ENCODE data around the gene ATG12. TPM values are rescaled to one million over a fixed set of nuclear protein-coding genes. Genes with fewer than 3 reads are reported as not detected.

The ATG12 gene
- total RNA-seq, 4 donors from 2014 or later: 22.8 to 52.5 (median 24.7) TPM

DNA sequence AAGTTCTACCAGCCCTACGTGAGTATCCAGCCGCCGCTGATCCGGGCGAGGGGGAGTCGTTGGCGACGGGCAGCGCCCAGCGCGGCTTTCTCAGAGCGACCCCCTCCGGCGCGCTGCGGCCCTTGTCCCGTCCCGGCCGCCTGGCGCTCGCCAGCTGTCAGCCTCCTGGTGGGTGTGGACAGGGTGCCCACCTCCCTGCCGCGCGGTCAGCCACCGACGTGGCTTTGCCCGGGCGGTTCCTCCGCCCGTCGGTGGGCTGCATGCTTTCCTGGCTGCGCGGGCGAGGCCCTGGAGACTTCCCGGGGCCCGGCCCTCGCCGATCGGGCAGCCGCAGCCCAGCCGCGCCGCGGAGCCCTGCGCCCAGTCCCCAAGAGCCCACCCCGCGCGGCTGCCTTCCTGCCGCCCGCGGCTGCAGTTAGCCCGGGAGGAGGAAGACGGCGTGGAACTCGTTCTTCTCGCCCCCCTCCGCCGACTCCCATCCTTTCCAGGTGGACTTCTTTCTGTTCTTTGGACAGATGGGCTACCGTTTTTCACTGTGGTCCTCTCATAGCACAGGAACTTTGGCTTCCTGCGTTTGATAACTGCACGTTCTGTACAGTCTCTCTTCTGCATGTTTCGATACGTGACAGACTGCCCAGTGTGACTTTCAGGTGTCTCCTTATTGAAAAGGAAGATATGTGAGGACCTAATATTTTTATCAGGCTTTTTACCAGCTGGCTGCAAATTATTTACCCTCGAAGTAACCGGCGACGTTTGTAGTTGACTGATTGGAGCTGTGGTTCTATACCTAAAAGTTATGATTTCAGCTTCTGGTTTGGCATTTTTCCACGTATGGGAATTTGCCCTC lies 947 bp upstream of the ATG12 start:
- WGBS: under 1% methylated on average over 34 of the region's 68 CpGs
- Histone ChIP-seq H3K36me3 (peaks cover 2% of the 10 kb centered on the region), H3K4me1 (peaks cover 61% of the 10 kb centered on the region), H3K9me3 (no peaks in the 10 kb centered on the region), H3K4me3 (peak overlapping the region; percentile 94), H3K27ac (peak overlapping the region; percentile 96), H3K27me3 (no peaks in the 10 kb centered on the region)
- no peak for DNase-seq (ENCODE audit: low spot score in 2 of 2)
- TF ChIP-seq POLR2AphosphoS5 (IDR thresholded peaks at IDR 0.05) (no peak), POLR2A (IDR thresholded peaks at IDR 0.05) (no peak), EP300 (IDR thresholded peaks at IDR 0.05) (no peak)
- TF ChIP-seq, protein P1, sequence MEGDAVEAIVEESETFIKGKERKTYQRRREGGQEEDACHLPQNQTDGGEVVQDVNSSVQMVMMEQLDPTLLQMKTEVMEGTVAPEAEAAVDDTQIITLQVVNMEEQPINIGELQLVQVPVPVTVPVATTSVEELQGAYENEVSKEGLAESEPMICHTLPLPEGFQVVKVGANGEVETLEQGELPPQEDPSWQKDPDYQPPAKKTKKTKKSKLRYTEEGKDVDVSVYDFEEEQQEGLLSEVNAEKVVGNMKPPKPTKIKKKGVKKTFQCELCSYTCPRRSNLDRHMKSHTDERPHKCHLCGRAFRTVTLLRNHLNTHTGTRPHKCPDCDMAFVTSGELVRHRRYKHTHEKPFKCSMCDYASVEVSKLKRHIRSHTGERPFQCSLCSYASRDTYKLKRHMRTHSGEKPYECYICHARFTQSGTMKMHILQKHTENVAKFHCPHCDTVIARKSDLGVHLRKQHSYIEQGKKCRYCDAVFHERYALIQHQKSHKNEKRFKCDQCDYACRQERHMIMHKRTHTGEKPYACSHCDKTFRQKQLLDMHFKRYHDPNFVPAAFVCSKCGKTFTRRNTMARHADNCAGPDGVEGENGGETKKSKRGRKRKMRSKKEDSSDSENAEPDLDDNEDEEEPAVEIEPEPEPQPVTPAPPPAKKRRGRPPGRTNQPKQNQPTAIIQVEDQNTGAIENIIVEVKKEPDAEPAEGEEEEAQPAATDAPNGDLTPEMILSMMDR (IDR thresholded peaks at IDR 0.05): peak in 1 of 2 donors; percentile 20

DNA sequence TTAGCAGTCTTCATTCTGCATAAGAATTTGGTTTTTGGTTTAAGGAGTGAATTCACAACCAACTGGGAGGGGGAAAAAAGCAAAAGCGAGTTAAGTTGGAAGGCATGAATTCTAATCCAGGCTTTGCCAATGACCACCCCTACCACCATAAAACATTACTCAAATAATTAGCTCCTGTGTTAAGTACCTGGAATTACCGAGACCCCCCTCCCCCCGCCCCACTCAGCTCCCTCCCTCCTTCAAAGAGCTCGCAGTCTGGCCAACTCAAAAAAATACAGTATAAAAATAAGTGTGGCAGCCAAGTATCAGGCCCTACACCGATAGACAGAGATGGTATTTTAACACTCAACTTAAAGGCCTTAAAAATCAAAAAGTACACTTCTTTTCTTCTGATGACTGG lies 492 bp downstream of the ATG12 start:
- no peak for DNase-seq (ENCODE audit: low spot score in 2 of 2)
- Histone ChIP-seq H3K4me1 (peaks cover 56% of the 10 kb centered on the region), H3K4me3 (peak overlapping the region; percentile 94), H3K27me3 (no peaks in the 10 kb centered on the region), H3K27ac (peak overlapping the region; percentile 96), H3K9me3 (no peaks in the 10 kb centered on the region), H3K36me3 (peaks cover 13% of the 10 kb centered on the region)
- under 1% methylated on average over 5 of the region's 5 CpGs for WGBS
- TF ChIP-seq EP300 (IDR thresholded peaks at IDR 0.05): no peak
- TF ChIP-seq, protein P1 (IDR thresholded peaks at IDR 0.05): no peak
- no peak for TF ChIP-seq POLR2AphosphoS5 (IDR thresholded peaks at IDR 0.05)

DNA sequence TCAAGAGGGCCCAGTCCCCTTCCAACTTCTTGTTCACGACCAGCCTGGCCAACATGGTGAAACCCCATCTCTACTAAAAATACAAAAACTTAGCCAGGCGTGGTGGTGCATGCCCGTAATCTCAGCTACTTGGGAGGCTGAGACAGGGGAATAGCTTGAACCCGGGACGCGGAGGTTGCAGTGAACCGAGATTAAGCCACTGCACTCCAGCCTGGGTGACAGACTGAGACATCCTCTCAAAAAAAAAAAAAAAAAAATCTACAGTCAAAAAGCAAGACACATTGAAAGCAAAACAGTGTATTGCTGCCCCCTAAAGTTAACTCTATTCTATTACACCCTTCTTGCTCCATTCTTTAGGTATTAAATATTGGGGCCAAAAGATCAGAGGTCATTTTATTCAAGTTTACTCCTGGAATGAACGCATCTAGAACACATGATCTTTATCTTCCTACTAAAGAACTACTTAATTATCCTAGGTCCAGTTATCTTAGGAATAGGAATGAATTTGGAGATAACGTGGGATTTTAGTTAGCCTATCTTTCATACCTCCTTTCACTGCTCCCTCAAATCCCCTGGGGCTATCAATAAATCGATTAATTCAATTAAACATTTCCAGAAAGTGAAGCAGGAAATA lies 2.4 kb downstream of the ATG12 start:
- no peak for DNase-seq (ENCODE audit: low spot score in 2 of 2)
- Histone ChIP-seq H3K9me3 (no peaks in the 10 kb centered on the region), H3K36me3 (peaks cover 28% of the 10 kb centered on the region), H3K27me3 (no peaks in the 10 kb centered on the region), H3K27ac (no peak overlapping the region), H3K4me3 (peak overlapping the region; percentile 94), H3K4me1 (peaks cover 43% of the 10 kb centered on the region)
- WGBS: 34% methylated on average over 10 of the region's 10 CpGs
- TF ChIP-seq POLR2A (IDR thresholded peaks at IDR 0.05) (no peak), EP300 (IDR thresholded peaks at IDR 0.05) (no peak), POLR2AphosphoS5 (IDR thresholded peaks at IDR 0.05) (no peak)
- TF ChIP-seq, protein P1 (IDR thresholded peaks at IDR 0.05): peak; percentile 44 to 55

DNA sequence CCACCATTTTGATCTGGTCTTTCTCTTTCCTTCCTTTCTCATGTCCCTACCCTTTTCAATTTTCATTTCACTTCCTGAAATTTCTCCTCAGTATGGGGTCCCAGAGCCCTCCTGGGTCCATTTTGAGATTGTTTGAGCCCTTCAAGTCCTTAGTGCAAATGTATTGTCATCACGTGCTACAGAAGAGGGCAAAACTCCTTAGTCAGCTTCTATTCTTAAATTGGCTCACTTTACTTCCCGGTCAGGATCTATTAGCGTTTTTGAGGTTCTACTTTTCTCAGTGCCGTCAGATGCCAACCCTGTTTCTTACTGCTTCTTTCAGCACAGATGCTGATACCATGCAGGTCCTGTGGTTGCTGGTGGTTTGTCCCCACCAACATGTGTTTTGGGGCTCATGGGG lies 5.9 kb downstream of the ATG12 start:
- 93% methylated on average over 4 of the region's 4 CpGs for WGBS
- no peaks in the 10 kb centered on the region for H3K9me3 ChIP-seq
- DNase-seq (ENCODE audit: low spot score in 2 of 2): no peak
- no peak overlapping the region for H3K4me3 ChIP-seq
- H3K4me1 ChIP-seq: peaks cover 26% of the 10 kb centered on the region
- TF ChIP-seq, protein P1 (IDR thresholded peaks at IDR 0.05): no peak
- TF ChIP-seq POLR2A (IDR thresholded peaks at IDR 0.05) (no peak), POLR2AphosphoS5 (IDR thresholded peaks at IDR 0.05) (no peak), EP300 (IDR thresholded peaks at IDR 0.05) (no peak)
- H3K27me3 ChIP-seq: no peaks in the 10 kb centered on the region
- H3K27ac ChIP-seq: no peak overlapping the region
- H3K36me3 ChIP-seq: peaks cover 48% of the 10 kb centered on the region

DNA sequence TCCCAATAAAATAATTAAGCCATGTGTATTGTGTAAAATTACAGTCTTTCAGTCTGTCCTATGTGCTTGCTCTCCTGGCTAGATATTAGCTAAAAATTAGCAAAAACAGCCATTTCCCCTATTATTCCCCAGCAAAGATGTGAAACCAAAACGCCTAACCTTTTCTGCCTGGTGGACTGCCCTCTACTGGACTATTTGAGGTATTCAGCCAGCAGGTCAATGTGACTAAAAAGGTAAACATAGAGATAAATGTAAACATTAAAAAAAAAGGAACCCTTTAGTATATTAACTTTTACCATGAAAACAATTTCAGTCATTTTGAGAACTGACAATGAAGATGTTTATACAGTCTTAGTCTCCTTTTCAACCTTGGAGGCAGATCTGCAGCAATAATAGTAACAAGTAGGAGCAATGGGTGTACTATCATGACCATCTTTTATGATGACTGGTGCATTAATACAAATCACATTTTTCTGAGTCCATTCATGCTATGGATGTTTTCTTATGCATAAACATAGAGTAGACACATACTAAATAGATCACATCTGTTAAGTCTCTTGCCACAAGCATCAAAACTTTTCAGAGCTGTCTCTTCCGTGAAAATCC lies 10.1 kb downstream of the ATG12 start:
- WGBS: 38% methylated on average over 2 of the region's 2 CpGs
- Histone ChIP-seq H3K27ac (no peak overlapping the region), H3K27me3 (no peaks in the 10 kb centered on the region), H3K36me3 (peaks cover 61% of the 10 kb centered on the region), H3K4me3 (no peak overlapping the region), H3K4me1 (peaks cover 1% of the 10 kb centered on the region), H3K9me3 (no peaks in the 10 kb centered on the region)
- TF ChIP-seq, protein P1 (IDR thresholded peaks at IDR 0.05): peak; percentile 54 to 63
- TF ChIP-seq POLR2AphosphoS5 (IDR thresholded peaks at IDR 0.05) (no peak), EP300 (IDR thresholded peaks at IDR 0.05) (no peak)
- no peak for DNase-seq (ENCODE audit: low spot score in 2 of 2)
